SK-N-MC (cell line): Measurements from ENCODE around the gene JAZF1.

Source experiments
- EZH2 ChIP-seq: fragments of 200-600 bp; sonication (generic); IDR thresholded peaks from one replicate; pipeline ENCODE4 v1.6.1; 2017; ENCODE audit warnings: antibody characterized with exemption
- FOXP2 ChIP-seq: optimal IDR thresholded peaks from 2 replicates; pipeline ENCODE3; 2011; ENCODE audit warnings: mild to moderate bottlenecking, moderate library complexity; ENCODE audit not compliant: insufficient read depth; ENCODE audit errors: extremely low read length, control extremely low read depth
- POLR2AphosphoS5 ChIP-seq: IDR thresholded peaks from 2 replicates; pipeline ENCODE4 v1.6.1; 2012; ENCODE audit warnings: mild to moderate bottlenecking, low read depth, low read length, borderline replicate concordance

DNA sequence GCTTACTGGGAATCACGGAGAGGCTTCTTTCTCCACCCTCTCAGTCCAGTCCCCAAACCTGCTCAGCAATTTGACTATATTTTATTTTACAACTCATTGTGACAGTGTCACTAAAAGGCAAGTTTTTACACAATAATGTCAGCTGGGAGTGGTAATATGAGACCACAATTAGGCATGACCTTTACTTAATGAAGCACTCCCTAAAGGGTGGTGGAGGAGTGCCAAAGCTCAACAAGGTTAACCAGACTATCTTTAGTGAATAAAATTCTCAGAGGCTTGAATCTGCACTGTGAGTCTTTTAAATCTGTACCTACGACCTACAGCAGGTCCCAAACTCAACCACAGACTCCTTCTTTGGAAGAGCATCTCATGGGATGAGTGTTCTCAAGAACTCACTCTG, 225.0 kb downstream of the JAZF1 start:
- TF ChIP-seq EZH2, result no peak
- no peak for TF ChIP-seq POLR2AphosphoS5
- no peak for TF ChIP-seq FOXP2
